ENCODE results near the gene COMT. TPM values are rescaled to one million over a fixed set of nuclear protein-coding genes. Genes with fewer than 3 reads are reported as not detected.

COMT gene
- polyA plus RNA-seq, 4 donors, result 57.8 to 236 (median 135) TPM

- no peaks in the 10 kb centered on the region for H3K9me3 ChIP-seq (ENCODE audit: control insufficient read depth in 2 of 2, insufficient read depth in 1 of 2, low read depth in 1 of 2, low read length in 1 of 2)
- H3K4me3 ChIP-seq (ENCODE audit: low read depth in 1 of 3, low read length in 3 of 3), result no peak overlapping the region
- 81 to 92% (median 90%) methylated on average over 7 of the region's 7 CpGs for WGBS, 3 donors
- DNase-seq (no peak), FAIRE-seq (no peak)
- peaks cover 0 to 2% (median 0%) of the 10 kb centered on the region in 3 donors for H3K36me3 ChIP-seq (ENCODE audit: control insufficient read depth in 3 of 3, insufficient read depth in 2 of 3, low read depth in 1 of 3, low read length in 3 of 3)
- H3K27ac ChIP-seq (ENCODE audit: low read depth in 1 of 3, low read length in 2 of 3), result no peak overlapping the region
- no peaks in the 10 kb centered on the region for H3K27me3 ChIP-seq (ENCODE audit: control insufficient read depth in 3 of 3, insufficient read depth in 3 of 3, low read length in 3 of 3)
- no peaks in the 10 kb centered on the region for H3K4me1 ChIP-seq (ENCODE audit: control insufficient read depth in 3 of 3, insufficient read depth in 2 of 3, low read depth in 1 of 3, low read length in 2 of 3)
Observed at GRCh38 chr22:19993926-19994325, 52.4 kb downstream of the COMT start.

- H3K4me1 ChIP-seq (ENCODE audit: control insufficient read depth in 3 of 3, insufficient read depth in 2 of 3, low read depth in 1 of 3, low read length in 2 of 3), result no peaks in the 10 kb centered on the region
- no peak overlapping the region for H3K4me3 ChIP-seq (ENCODE audit: low read depth in 1 of 3, low read length in 3 of 3)
- H3K27me3 ChIP-seq (ENCODE audit: control insufficient read depth in 3 of 3, insufficient read depth in 3 of 3, low read length in 3 of 3), result no peaks in the 10 kb centered on the region
- H3K36me3 ChIP-seq (ENCODE audit: control insufficient read depth in 3 of 3, insufficient read depth in 2 of 3, low read depth in 1 of 3, low read length in 3 of 3), result no peaks in the 10 kb centered on the region
- DNase-seq, result no peak
- no peak for FAIRE-seq
- no peaks in the 10 kb centered on the region for H3K9me3 ChIP-seq (ENCODE audit: control insufficient read depth in 2 of 2, insufficient read depth in 1 of 2, low read depth in 1 of 2, low read length in 1 of 2)
- no peak overlapping the region for H3K27ac ChIP-seq (ENCODE audit: low read depth in 1 of 3, low read length in 2 of 3)
- 76 to 90% (median 81%) methylated on average over 12 of the region's 12 CpGs for WGBS, 3 donors
Observed at GRCh38 chr22:19994851-19995610, 53.5 kb downstream of the COMT start.

DNA sequence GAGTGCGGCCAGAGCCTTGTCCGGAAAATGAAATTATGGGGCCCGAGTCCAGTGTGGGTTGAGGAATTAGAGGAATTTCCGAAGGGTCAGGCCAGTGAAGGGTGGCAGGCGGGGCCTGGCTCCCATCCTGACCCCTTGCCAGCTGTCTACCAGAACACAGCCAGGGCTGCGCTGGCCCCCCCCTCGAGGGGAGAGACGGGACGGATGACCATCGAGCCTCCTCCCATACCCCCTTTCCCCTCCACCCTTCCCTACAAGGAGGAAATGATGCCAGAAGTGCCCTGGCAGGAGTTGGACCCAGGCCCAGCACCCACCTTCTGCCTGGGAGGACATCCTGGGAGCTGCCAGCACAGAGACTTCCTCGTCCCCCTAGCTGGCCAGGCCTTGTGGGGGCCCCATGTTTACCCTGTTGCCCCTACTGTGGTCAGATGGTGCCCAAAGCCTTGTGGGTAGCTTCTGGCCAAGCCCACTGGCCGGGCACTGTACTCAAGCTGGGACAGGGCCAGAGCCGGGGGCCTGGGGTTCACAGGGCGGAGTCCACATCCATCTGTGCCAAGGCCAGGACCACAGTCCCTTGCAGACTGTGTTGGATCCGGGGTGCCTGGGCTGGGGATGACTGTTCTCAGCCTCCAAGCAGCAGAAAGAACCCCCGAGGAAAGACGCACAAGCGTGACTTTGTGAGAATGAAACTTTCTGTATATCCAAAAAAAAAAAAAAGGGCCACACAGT lies 54.2 kb downstream of the COMT start:
- WGBS, 3 donors, result 67 to 71% (median 69%) methylated on average over 18 of the region's 18 CpGs
- FAIRE-seq (no peak), DNase-seq (no peak)
- Histone ChIP-seq H3K4me3 (ENCODE audit: low read depth in 1 of 3, low read length in 3 of 3) (no peak overlapping the region), H3K4me1 (ENCODE audit: control insufficient read depth in 3 of 3, insufficient read depth in 2 of 3, low read depth in 1 of 3, low read length in 2 of 3) (no peaks in the 10 kb centered on the region), H3K9me3 (ENCODE audit: control insufficient read depth in 2 of 2, insufficient read depth in 1 of 2, low read depth in 1 of 2, low read length in 1 of 2) (no peaks in the 10 kb centered on the region), H3K27me3 (ENCODE audit: control insufficient read depth in 3 of 3, insufficient read depth in 3 of 3, low read length in 3 of 3) (no peaks in the 10 kb centered on the region), H3K27ac (ENCODE audit: low read depth in 1 of 3, low read length in 2 of 3) (peak overlapping the region in 1 of 3 donors; percentile 22), H3K36me3 (ENCODE audit: control insufficient read depth in 3 of 3, insufficient read depth in 2 of 3, low read depth in 1 of 3, low read length in 3 of 3) (no peaks in the 10 kb centered on the region)

- no peaks in the 10 kb centered on the region for H3K4me1 ChIP-seq (ENCODE audit: control insufficient read depth in 3 of 3, insufficient read depth in 2 of 3, low read depth in 1 of 3, low read length in 2 of 3)
- no peaks in the 10 kb centered on the region for H3K9me3 ChIP-seq (ENCODE audit: control insufficient read depth in 2 of 2, insufficient read depth in 1 of 2, low read depth in 1 of 2, low read length in 1 of 2)
- H3K27me3 ChIP-seq (ENCODE audit: control insufficient read depth in 3 of 3, insufficient read depth in 3 of 3, low read length in 3 of 3), result no peaks in the 10 kb centered on the region
- FAIRE-seq, result no peak
- H3K4me3 ChIP-seq (ENCODE audit: low read depth in 1 of 3, low read length in 3 of 3), result no peak overlapping the region
- WGBS, 3 donors, result 82 to 85% (median 85%) methylated on average over 12 of the region's 12 CpGs
- H3K27ac ChIP-seq (ENCODE audit: low read depth in 1 of 3, low read length in 2 of 3), result no peak overlapping the region
- no peaks in the 10 kb centered on the region for H3K36me3 ChIP-seq (ENCODE audit: control insufficient read depth in 3 of 3, insufficient read depth in 2 of 3, low read depth in 1 of 3, low read length in 3 of 3)
- no peak for DNase-seq
Observed at GRCh38 chr22:19996694-19997384, 55.3 kb downstream of the COMT start.

DNA sequence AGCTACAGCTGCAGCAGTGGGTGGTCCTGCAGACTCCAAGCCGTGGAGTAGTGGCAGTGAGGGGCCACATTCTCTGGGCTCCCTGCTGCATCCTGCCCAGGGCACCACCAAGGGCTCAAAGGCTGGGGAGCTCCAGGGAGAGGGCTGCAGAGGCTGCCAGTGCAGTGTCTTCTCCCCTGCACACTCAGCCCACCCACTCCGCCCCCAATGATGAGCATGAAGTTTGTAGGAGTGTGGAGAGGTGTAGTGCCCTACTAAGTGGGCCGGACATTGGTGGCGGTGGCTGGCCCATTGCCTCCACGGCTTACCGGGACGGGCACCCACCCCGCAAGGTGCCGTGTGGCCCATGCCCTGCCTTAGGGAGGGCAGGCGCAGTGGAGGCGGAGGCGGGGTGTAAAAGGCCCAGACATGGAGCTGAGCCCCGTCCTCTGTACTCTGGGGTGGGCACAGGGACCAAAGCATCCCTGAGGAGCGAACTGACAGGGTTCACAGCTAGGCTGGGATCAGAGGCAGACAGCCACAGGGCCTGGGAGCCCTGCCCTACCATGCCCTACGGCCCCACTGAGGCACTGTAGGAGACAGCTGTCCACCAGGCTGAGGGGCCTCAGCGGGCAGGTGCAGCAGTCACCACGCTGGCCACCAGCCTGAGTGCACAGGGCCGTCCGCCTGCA lies 56.1 kb downstream of the COMT start:
- Histone ChIP-seq H3K27ac (ENCODE audit: low read depth in 1 of 3, low read length in 2 of 3) (no peak overlapping the region), H3K9me3 (ENCODE audit: control insufficient read depth in 2 of 2, insufficient read depth in 1 of 2, low read depth in 1 of 2, low read length in 1 of 2) (no peaks in the 10 kb centered on the region), H3K27me3 (ENCODE audit: control insufficient read depth in 3 of 3, insufficient read depth in 3 of 3, low read length in 3 of 3) (no peaks in the 10 kb centered on the region), H3K4me1 (ENCODE audit: control insufficient read depth in 3 of 3, insufficient read depth in 2 of 3, low read depth in 1 of 3, low read length in 2 of 3) (no peaks in the 10 kb centered on the region), H3K4me3 (ENCODE audit: low read depth in 1 of 3, low read length in 3 of 3) (no peak overlapping the region), H3K36me3 (ENCODE audit: control insufficient read depth in 3 of 3, insufficient read depth in 2 of 3, low read depth in 1 of 3, low read length in 3 of 3) (no peaks in the 10 kb centered on the region)
- no peak for FAIRE-seq
- DNase-seq, result no peak
- WGBS, 3 donors, result 80 to 90% (median 88%) methylated on average over 18 to 19 of the region's 19 CpGs

DNA sequence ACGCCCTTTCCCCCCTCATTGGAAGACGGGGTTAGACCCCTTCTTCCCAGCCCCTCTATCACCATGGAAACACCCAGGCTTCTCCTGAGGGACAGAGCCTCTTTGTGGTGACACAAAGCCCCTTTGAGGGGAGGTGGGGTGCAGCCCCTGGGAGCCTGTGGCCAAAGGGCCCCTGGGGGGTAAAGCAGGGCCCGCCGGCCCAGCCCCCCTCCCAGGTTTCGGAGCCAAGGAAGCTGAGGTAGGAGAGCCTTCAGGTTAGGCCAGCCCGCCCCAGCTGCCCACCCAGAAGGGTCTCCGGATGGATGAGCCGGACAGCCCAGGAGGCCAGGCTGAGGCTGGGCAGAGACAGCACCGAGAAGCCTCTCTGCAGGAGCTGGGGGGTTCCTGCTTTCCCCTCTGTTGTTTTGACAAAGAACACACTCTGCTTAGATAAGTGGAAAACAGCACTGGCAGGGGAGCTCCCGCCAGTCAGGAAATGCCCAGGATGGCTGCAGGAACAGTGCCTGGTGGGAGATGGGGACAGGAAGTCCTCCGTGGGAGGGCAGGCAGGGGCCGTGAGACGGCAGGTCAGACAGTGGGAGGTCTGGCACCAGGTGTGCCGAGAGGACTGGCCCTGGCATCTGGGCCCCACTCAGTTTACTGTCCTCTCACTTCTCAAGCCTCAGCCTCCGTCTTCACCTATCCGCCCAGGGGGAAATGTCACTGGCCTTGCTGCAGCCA lies 56.8 kb downstream of the COMT start:
- no peaks in the 10 kb centered on the region for H3K9me3 ChIP-seq (ENCODE audit: control insufficient read depth in 2 of 2, insufficient read depth in 1 of 2, low read depth in 1 of 2, low read length in 1 of 2)
- H3K4me1 ChIP-seq (ENCODE audit: control insufficient read depth in 3 of 3, insufficient read depth in 2 of 3, low read depth in 1 of 3, low read length in 2 of 3), result no peaks in the 10 kb centered on the region
- no peak overlapping the region for H3K4me3 ChIP-seq (ENCODE audit: low read depth in 1 of 3, low read length in 3 of 3)
- DNase-seq, result no peak
- H3K36me3 ChIP-seq (ENCODE audit: control insufficient read depth in 3 of 3, insufficient read depth in 2 of 3, low read depth in 1 of 3, low read length in 3 of 3), result no peaks in the 10 kb centered on the region
- H3K27ac ChIP-seq (ENCODE audit: low read depth in 1 of 3, low read length in 2 of 3), result no peak overlapping the region
- no peaks in the 10 kb centered on the region for H3K27me3 ChIP-seq (ENCODE audit: control insufficient read depth in 3 of 3, insufficient read depth in 3 of 3, low read length in 3 of 3)
- WGBS, 3 donors, result 73 to 86% (median 86%) methylated on average over 15 to 16 of the region's 16 CpGs
- no peak for FAIRE-seq

GRCh38 chr22:19998991-19999820 lies 57.6 kb downstream of the COMT start:
- no peaks in the 10 kb centered on the region for H3K27me3 ChIP-seq (ENCODE audit: control insufficient read depth in 3 of 3, insufficient read depth in 3 of 3, low read length in 3 of 3)
- H3K27ac ChIP-seq (ENCODE audit: low read depth in 1 of 3, low read length in 2 of 3), result no peak overlapping the region
- no peaks in the 10 kb centered on the region for H3K9me3 ChIP-seq (ENCODE audit: control insufficient read depth in 2 of 2, insufficient read depth in 1 of 2, low read depth in 1 of 2, low read length in 1 of 2)
- no peak overlapping the region for H3K4me3 ChIP-seq (ENCODE audit: low read depth in 1 of 3, low read length in 3 of 3)
- 67 to 70% (median 68%) methylated on average over 8 of the region's 8 CpGs for WGBS, 3 donors
- no peaks in the 10 kb centered on the region for H3K36me3 ChIP-seq (ENCODE audit: control insufficient read depth in 3 of 3, insufficient read depth in 2 of 3, low read depth in 1 of 3, low read length in 3 of 3)
- DNase-seq (no peak), FAIRE-seq (no peak)
- no peaks in the 10 kb centered on the region for H3K4me1 ChIP-seq (ENCODE audit: control insufficient read depth in 3 of 3, insufficient read depth in 2 of 3, low read depth in 1 of 3, low read length in 2 of 3)
